ENCODE measurements around the gene PPARA.
"Not testable (repeated sequence)": the region's sequence is repeated elsewhere in the genome, so short reads cannot be mapped to it uniquely, and the experiment has no call there.

The PPARA gene

GRCh38 chr22:46251266-46251665, 100.9 kb downstream of the PPARA start:
- DNase-seq = no peak

- no peak for DNase-seq
Measured at GRCh38 chr22:46251816-46252380, 101.6 kb downstream of the PPARA start.

GRCh38 chr22:46256358-46256958, 106.1 kb downstream of the PPARA start:
- no peak for DNase-seq

- no peak for DNase-seq
Measured at GRCh38 chr22:46259374-46259773, 109.0 kb downstream of the PPARA start.

- no peak for DNase-seq
Measured at GRCh38 chr22:46260038-46260437, 109.7 kb downstream of the PPARA start.

GRCh38 chr22:46262449-46263215, 112.3 kb downstream of the PPARA start:
- DNase-seq = no peak

GRCh38 chr22:46263216-46263590, 112.9 kb downstream of the PPARA start, which contains the start of gene PKDREJ:
TSS of gene PKDREJ (minus strand) at chr22:46263343. CDS start at chr22:46263322, 21 bp downstream.
- DNase-seq = no peak

- DNase-seq = not testable (repeated sequence)
Measured at GRCh38 chr22:46264520-46264919, 114.2 kb downstream of the PPARA start.

- not testable (repeated sequence) for DNase-seq
Measured at GRCh38 chr22:46265627-46266026, 115.3 kb downstream of the PPARA start.

GRCh38 chr22:46267431-46268279, 117.3 kb downstream of the PPARA start, which contains the start of gene TTC38:
TSS of gene TTC38 (plus strand) at chr22:46268008. CDS start at chr22:46268040, 32 bp downstream.
- peak in 5 of 6 experiments; percentile 24 to 56 (median 48) for DNase-seq

GRCh38 chr22:46269564-46269963, 119.2 kb downstream of the PPARA start:
- DNase-seq = no peak

- DNase-seq = no peak
Measured at GRCh38 chr22:46272196-46272595, 121.9 kb downstream of the PPARA start.

GRCh38 chr22:46272762-46273431, 122.6 kb downstream of the PPARA start:
- no peak for DNase-seq

GRCh38 chr22:46273432-46274148, 123.3 kb downstream of the PPARA start:
- no peak for DNase-seq

GRCh38 chr22:46274381-46274780, 124.1 kb downstream of the PPARA start:
- no peak for DNase-seq

- DNase-seq = no peak
Measured at GRCh38 chr22:46275455-46276122, 125.3 kb downstream of the PPARA start.

GRCh38 chr22:46276563-46276962, 126.2 kb downstream of the PPARA start:
- DNase-seq = no peak

- no peak for DNase-seq
Measured at GRCh38 chr22:46278656-46279645, 128.6 kb downstream of the PPARA start.

- no peak for DNase-seq
Measured at GRCh38 chr22:46280063-46280817, 129.9 kb downstream of the PPARA start.
